ENCODE data around the gene HMCN2.

DNA sequence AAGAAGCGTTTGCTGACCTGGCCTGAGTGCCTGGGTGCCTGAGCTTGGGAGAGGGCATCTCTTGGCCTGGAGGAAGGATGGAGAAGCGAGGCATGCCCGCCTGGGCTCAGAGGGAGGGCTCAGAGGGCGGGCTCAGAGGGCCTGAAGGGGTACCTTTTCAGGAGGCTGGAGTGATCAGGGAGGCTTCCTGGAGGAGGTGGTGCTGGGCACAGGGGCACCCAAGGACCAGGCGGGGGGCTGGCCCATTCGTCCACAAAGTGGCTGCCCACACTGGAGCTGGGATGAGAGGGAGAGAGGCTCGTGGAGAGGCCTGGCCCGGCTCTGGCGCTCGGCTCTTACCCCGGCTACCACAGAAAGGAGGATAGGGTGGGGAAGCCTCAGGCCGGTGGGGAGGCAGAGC is 212.0 kb downstream of the HMCN2 start:
- TF ChIP-seq NFE2L2 (conservative IDR thresholded peaks at IDR 0.05; ENCODE audit: low read length) (no peak), TP53 (CRISPR knock-in tag; IDR thresholded peaks at IDR 0.05) (no peak)
- TF ChIP-seq, protein P1, sequence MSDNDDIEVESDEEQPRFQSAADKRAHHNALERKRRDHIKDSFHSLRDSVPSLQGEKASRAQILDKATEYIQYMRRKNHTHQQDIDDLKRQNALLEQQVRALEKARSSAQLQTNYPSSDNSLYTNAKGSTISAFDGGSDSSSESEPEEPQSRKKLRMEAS (IDR thresholded peaks at IDR 0.05): no peak
- TF ChIP-seq, protein P2, sequence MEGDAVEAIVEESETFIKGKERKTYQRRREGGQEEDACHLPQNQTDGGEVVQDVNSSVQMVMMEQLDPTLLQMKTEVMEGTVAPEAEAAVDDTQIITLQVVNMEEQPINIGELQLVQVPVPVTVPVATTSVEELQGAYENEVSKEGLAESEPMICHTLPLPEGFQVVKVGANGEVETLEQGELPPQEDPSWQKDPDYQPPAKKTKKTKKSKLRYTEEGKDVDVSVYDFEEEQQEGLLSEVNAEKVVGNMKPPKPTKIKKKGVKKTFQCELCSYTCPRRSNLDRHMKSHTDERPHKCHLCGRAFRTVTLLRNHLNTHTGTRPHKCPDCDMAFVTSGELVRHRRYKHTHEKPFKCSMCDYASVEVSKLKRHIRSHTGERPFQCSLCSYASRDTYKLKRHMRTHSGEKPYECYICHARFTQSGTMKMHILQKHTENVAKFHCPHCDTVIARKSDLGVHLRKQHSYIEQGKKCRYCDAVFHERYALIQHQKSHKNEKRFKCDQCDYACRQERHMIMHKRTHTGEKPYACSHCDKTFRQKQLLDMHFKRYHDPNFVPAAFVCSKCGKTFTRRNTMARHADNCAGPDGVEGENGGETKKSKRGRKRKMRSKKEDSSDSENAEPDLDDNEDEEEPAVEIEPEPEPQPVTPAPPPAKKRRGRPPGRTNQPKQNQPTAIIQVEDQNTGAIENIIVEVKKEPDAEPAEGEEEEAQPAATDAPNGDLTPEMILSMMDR (IDR thresholded peaks at IDR 0.05): no peak
